ENCODE data around the gene GLIS1.

GRCh38 chr1:53576866-53577760 is 161.9 kb downstream of the GLIS1 start:
- TF ChIP-seq PHF8 (conservative IDR thresholded peaks at IDR 0.05; ENCODE audit: low read depth, low read length): no peak
- peak; percentile 28 to 54; a peak in 3 of 4 replicates for TF ChIP-seq RAD21 (IDR thresholded peaks at IDR 0.05 in 1 of 2, conservative IDR thresholded peaks at IDR 0.05 in 1 of 2; ENCODE audit: low read depth in 2 of 2, low read length in 2 of 2)
- no peak for TF ChIP-seq POLR2A (IDR thresholded peaks at IDR 0.05; ENCODE audit: control extremely low read depth in 1 of 2, low read depth in 2 of 2, low read length in 2 of 2)
- peak; percentile 36 to 54 (median 48) for TF ChIP-seq CTCF (IDR thresholded peaks at IDR 0.05; ENCODE audit: control extremely low read depth in 1 of 3, insufficient read depth in 1 of 3, low read depth in 1 of 3, low read length in 3 of 3)
- TF ChIP-seq GTF2F1 (IDR thresholded peaks at IDR 0.05; ENCODE audit: borderline replicate concordance, low read depth, low read length): no peak
- no peak for TF ChIP-seq POU5F1 (IDR thresholded peaks at IDR 0.05; ENCODE audit: low read depth, low read length)

Data from H1 (cell line).